DND-41 (cell line): ENCODE results near the gene ADAM33.

Experiments
- EZH2 ChIP-seq: IDR thresholded peaks from 3 replicates; pipeline ENCODE4 v1.6.1; 2012; ENCODE audit warnings: borderline replicate concordance, low read depth, mild to moderate bottlenecking, moderate library complexity, low read length, inconsistent platforms; ENCODE audit not compliant: severe bottlenecking
- TF ChIP-seq, protein P1 (sequence below): IDR thresholded peaks from 2 replicates; pipeline ENCODE4 v1.5.1; 2012; ENCODE audit warnings: borderline replicate concordance, low read length, moderate library complexity, mild to moderate bottlenecking; ENCODE audit not compliant: poor library complexity, severe bottlenecking; ENCODE audit errors: extremely low read depth

DNA sequence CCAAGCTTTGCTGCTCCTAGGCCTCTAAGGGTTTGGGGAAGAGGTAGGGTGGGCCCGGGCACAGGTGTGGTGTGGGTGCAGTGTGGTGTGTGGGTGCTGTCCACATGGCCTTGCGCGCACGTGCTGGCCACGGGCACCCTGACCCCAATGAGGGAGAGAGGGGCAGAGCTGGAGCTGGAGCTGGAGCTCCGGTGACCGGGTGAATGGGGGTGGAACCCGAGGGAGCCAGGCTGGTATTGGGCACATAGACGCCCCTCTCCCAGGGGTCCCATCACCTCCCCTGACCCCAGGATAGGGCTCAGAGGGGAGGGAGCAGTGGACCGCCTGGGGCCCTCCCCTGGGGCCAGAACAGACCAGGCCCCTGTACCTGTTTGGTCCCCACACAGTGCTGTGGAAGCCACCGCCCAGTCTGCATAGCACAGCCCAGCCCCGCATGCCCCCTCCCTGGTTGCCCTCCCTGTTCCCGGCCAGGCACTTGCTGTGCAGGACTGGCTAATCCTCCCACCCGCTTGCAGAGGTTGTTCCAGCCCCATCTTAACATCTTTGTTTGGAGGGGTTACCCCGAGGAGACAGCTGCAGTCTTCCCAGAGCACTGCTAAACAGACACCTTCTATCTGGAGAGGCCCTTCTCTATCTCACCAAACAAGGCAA, 984 bp downstream of the ADAM33 start:
- TF ChIP-seq, protein P1, sequence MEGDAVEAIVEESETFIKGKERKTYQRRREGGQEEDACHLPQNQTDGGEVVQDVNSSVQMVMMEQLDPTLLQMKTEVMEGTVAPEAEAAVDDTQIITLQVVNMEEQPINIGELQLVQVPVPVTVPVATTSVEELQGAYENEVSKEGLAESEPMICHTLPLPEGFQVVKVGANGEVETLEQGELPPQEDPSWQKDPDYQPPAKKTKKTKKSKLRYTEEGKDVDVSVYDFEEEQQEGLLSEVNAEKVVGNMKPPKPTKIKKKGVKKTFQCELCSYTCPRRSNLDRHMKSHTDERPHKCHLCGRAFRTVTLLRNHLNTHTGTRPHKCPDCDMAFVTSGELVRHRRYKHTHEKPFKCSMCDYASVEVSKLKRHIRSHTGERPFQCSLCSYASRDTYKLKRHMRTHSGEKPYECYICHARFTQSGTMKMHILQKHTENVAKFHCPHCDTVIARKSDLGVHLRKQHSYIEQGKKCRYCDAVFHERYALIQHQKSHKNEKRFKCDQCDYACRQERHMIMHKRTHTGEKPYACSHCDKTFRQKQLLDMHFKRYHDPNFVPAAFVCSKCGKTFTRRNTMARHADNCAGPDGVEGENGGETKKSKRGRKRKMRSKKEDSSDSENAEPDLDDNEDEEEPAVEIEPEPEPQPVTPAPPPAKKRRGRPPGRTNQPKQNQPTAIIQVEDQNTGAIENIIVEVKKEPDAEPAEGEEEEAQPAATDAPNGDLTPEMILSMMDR: no peak
- TF ChIP-seq EZH2: no peak
